DMS153 treated with DMSO at 0.1 percent for 48 hours (cell line): ENCODE data around the gene RBMY1E.
"Not testable (repeated sequence)": the region's sequence is repeated elsewhere in the genome, so short reads cannot be mapped to it uniquely, and the experiment has no call there.

Experiments
- DNase-seq: peaks from one replicate; lab custom pipeline; 2025; ENCODE audit not compliant: unreplicated experiment; lab: John Stamatoyannopoulos, UW

The RBMY1E gene

DNA sequence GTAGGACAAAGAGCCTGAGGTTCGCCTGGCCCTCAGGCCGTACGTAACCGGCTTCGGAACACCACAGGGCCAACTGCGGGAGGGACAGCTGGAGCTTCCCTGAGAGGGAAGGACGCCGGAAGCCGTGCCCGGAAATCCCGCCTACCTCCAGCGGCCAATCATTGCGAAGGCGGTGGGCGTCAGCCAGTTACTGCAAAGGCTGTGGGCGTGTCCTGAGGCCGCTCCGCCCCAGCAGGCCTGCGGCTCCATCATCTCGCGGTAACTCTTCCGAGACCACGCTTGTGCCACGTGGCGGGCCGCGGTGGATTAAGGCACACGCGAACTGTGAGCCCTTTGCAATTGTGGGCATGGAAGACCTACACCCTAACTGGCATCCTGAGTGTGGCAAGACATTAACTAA is at the start of gene RBMY1E:
Gene RBMY1E (minus strand): TSS at position 101 of the 400 bp plus-strand sequence. CDS start 1,978 bp downstream, outside the sequence.
- DNase-seq = not testable (repeated sequence)

- not testable (repeated sequence) for DNase-seq
Measured at GRCh38 chrY:21894426-21894825, 23.4 kb downstream of the RBMY1E start, which contains the start of gene RBMY1D. RBMY1D (minus strand) TSS chrY:21894526; CDS start chrY:21892513, 2,013 bp downstream.

DNA sequence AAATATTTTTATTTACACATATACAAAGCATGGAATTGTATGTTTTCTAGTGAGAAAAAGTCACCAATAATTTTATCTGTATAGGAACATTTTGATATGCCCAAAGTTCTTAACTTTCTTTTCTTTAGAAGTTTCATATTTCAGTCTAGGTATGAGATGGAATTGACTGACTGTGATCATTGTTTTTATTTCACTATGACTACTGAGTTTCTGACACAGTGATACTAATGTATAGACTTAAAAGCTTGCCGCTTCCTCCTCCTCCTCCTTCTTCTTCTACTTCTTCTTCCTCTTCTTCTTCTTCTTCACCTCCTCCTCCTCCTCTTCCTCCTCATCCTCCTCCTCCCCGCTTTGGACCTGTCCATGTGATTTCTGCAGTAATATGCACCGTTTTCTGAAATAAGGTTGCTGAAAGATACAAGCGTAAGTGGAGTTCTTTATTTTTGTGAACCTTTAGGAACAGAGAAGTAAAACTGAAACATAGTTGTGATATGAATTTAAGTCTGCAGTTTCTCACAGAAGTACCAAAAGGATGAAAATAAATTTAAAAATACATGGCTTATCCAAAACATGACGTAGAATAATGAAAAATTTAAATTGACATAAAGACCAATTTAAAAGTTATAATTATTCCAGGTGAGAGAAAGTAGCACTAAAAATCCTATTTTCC is 48.3 kb downstream of the RBMY1E start:
- not testable (repeated sequence) for DNase-seq
